ENCODE data around the gene ACTN1.

Gene ACTN1

DNA sequence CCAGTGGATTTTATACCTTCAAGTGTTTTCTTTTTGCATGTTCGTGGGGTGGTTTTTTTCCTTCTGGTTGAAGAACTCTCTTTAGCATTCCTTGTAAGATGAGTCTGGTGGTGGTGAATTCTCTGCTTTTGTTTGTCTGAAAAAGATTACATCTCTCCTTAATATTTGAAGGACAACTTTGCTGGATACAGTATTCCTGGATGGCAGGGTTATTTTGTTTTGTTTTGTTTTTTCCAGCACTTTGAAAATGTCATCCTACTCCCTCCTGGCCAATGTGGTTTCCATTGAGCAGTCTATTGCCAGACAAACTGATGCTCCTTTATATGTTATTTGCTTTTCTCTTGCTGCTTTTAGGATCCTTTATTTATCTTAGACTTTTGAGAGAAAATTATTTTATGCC is 143.0 kb downstream of the ACTN1 start:
- DNase-seq (ENCODE audit: low read depth in 3 of 3), result no peak

DNA sequence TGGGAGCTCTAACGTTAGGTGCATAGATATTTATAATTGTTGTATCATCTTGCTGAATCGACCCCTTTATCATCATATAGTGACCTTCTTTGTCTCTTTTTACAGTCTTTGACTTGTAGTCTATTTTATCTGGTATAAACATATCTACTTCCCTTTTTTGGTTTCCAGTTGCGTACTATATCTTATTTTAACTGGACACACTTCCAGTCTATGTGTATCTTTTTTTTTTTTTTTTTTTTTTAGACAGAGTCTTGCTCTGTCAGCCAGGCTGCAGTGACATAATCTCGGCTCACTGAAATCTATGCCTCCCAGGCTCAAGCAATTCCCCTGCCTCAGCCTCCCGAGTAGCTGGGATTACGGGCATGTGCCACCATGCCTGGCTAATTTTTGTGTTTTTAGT is 144.3 kb downstream of the ACTN1 start:
- DNase-seq (ENCODE audit: low read depth in 3 of 3), result no peak

DNA sequence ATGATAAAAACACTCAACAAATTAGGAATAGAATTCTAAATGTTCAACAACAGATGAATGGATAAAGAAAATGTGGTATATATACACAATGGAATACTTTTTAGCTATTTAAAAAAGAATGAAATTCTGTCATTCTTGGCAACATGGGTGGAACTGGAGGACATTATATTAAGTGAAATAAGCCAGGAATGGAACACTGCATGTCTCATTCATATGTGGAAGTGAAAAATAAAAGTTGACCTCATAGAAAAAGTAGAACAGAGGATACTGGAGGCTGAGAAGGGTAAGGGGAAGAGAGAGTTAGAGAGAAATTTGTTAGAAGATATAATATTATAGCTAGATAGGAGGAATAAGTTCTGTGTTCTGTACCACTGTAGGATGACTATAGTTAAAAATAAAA is 150.4 kb downstream of the ACTN1 start:
- DNase-seq (ENCODE audit: low read depth in 3 of 3), result no peak

DNA sequence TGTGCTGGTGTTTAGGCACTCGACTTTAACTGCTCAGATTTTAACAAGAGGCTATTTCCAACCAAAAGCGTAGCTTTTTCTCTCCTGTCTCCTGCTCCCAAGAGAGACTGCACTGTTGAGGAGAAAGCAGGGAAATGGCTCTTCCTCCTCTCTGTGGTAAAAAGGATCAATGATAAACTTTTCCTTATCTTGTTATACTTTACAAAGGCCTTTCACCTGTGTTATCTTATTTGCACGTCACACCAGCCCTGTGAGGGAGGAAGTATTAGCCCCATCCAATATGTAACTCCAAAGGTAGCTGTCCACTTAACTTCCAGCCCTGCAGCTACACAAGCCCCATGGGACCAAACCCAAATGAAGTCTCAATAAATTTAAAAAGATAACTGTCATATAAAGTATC is 153.4 kb downstream of the ACTN1 start:
- no peak for DNase-seq (ENCODE audit: low read depth in 3 of 3)

DNA sequence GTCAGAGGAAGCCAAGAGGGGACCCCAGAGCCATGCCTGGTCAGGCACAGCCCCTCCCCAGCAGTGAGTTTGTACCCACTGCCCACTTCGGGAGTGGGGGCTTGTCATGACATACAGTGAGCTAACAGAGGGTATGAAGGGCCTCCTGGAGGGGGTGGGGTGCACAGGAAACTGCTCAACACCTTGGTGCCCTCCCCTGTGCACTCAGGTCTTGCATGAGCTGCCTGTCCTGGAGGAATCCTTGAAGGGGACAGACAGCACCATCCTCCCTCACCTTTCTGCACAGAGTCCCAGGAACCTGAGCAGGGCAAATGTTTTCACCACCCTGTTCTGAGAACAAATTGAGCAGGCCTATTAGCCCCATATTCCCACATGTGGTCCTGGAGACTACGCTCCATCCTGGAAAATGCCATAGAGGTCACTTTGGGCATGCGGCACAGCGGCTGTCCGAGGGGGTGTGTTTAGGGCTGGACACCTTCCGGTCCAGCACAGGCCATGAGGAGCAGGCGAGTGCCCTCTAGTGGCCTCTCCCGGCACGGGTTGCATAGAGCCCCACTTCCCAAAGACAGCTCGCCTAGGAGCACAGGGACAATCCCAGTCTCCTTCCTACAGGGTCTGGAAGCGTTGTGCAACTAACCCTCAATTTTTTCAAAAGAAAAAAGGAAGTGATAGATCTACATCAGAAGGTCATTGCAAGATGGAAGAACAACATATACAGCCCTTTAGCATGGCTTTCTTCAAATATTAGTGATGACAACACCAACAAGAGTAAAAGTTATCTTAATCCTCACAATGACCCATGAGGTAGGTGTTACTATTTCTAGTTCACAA is 154.4 kb downstream of the ACTN1 start:
- DNase-seq (ENCODE audit: low read depth in 3 of 3), result no peak

DNA sequence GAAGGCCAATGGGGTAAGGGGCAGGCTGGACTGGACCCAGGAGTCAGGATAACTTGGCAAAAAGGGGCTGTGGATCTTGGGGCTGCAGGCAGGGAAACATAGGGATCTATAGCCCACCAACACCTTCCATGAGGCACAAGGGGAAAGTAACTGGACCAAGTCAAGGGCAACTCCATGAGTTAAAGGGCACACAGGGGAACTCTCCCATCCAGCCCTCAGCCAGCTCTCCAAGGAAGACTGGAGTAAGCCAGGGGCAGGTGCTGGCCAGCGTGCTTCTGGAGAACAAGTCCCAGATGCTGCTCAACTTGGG is 154.9 kb downstream of the ACTN1 start:
- no peak for DNase-seq (ENCODE audit: low read depth in 3 of 3)
